GM12891 (cell line): ENCODE measurements around the gene GHR.

Experiments used
- DNase-seq: peaks from one replicate; pipeline ENCODE4 v3.0.0; 2011; ENCODE audit warnings: low spot score; ENCODE audit not compliant: insufficient read length
- FAIRE-seq: peaks from 2 replicates; lab custom pipeline; 2011; peaks lifted over from hg19 to GRCh38; lab: Jason Lieb, UNC
- PAX5 ChIP-seq: IDR thresholded peaks from 2 replicates; pipeline ENCODE4 v1.6.1; 2011; ENCODE audit warnings: low read length, moderate library complexity, mild to moderate bottlenecking; ENCODE audit not compliant: insufficient read depth, severe bottlenecking
- POLR2A ChIP-seq: IDR thresholded peaks from 2 replicates; pipeline ENCODE4 v1.6.1; 2011; ENCODE audit warnings: low read depth, low read length, control low read depth
- POLR2AphosphoS5 ChIP-seq: IDR thresholded peaks from 2 replicates; pipeline ENCODE4 v1.6.1; 2011; ENCODE audit warnings: low read depth, low read length, control low read depth
- POU2F2 ChIP-seq: IDR thresholded peaks from 2 replicates; pipeline ENCODE4 v1.6.1; 2011; ENCODE audit warnings: low read depth, mild to moderate bottlenecking, control low read depth, low read length, moderate library complexity
- SPI1 ChIP-seq: IDR thresholded peaks from 2 replicates; pipeline ENCODE4 v1.6.1; 2011; ENCODE audit warnings: low read depth, low read length, control low read depth
- TAF1 ChIP-seq: IDR thresholded peaks from 2 replicates; pipeline ENCODE4 v1.6.1; 2011; ENCODE audit warnings: low read depth, low read length, control low read depth

GHR gene

GRCh38 chr5:42579320-42579719 lies 156.1 kb downstream of the GHR start:
- DNase-seq = no peak
- no peak for FAIRE-seq
- no peak for TF ChIP-seq SPI1
- TF ChIP-seq POLR2AphosphoS5 = no peak
- TF ChIP-seq POU2F2 = no peak
- no peak for TF ChIP-seq PAX5
- TF ChIP-seq POLR2A = no peak
- TF ChIP-seq TAF1 = no peak

GRCh38 chr5:42581845-42582244 lies 158.6 kb downstream of the GHR start:
- no peak for FAIRE-seq
- DNase-seq = no peak
- TF ChIP-seq SPI1 = no peak
- no peak for TF ChIP-seq POLR2AphosphoS5
- no peak for TF ChIP-seq PAX5
- no peak for TF ChIP-seq TAF1
- TF ChIP-seq POU2F2 = no peak

- no peak for FAIRE-seq
- no peak for DNase-seq
- TF ChIP-seq POU2F2 (no peak), POLR2A (no peak), PAX5 (no peak), TAF1 (no peak), POLR2AphosphoS5 (no peak)
Measured at GRCh38 chr5:42582723-42583122, 159.5 kb downstream of the GHR start.

GRCh38 chr5:42583322-42583721 lies 160.1 kb downstream of the GHR start:
- FAIRE-seq = peak; percentile 77
- DNase-seq = peak; percentile 42
- TF ChIP-seq SPI1 (no peak), PAX5 (no peak), POLR2AphosphoS5 (no peak), POLR2A (no peak), POU2F2 (no peak), TAF1 (no peak)

GRCh38 chr5:42586625-42587024 lies 163.4 kb downstream of the GHR start:
- no peak for FAIRE-seq
- DNase-seq = no peak
- TF ChIP-seq POLR2AphosphoS5 (no peak), TAF1 (no peak), PAX5 (no peak), POLR2A (no peak), POU2F2 (no peak), SPI1 (no peak)

- FAIRE-seq = no peak
- TF ChIP-seq POU2F2 = no peak
- TF ChIP-seq TAF1 = no peak
- TF ChIP-seq PAX5 = no peak
- TF ChIP-seq POLR2A = no peak
- TF ChIP-seq SPI1 = no peak
- no peak for TF ChIP-seq POLR2AphosphoS5
- no peak for DNase-seq
Measured at GRCh38 chr5:42587096-42587723, 164.0 kb downstream of the GHR start.

GRCh38 chr5:42590566-42590965 lies 167.3 kb downstream of the GHR start:
- no peak for FAIRE-seq
- no peak for DNase-seq
- TF ChIP-seq POLR2AphosphoS5 (no peak), TAF1 (no peak), POLR2A (no peak), PAX5 (no peak), SPI1 (no peak), POU2F2 (no peak)

- no peak for TF ChIP-seq TAF1
- no peak for TF ChIP-seq SPI1
- no peak for TF ChIP-seq POLR2A
- no peak for TF ChIP-seq POU2F2
- TF ChIP-seq POLR2AphosphoS5 = no peak
- TF ChIP-seq PAX5 = no peak
- DNase-seq (no peak), FAIRE-seq (no peak)
Measured at GRCh38 chr5:42591015-42591414, 167.8 kb downstream of the GHR start.

- FAIRE-seq = no peak
- DNase-seq = no peak
- no peak for TF ChIP-seq POU2F2
- no peak for TF ChIP-seq PAX5
- no peak for TF ChIP-seq SPI1
- TF ChIP-seq POLR2AphosphoS5 = no peak
- no peak for TF ChIP-seq POLR2A
- TF ChIP-seq TAF1 = no peak
Measured at GRCh38 chr5:42592401-42593140, 169.3 kb downstream of the GHR start.

- DNase-seq = no peak
- TF ChIP-seq PAX5 (no peak), SPI1 (no peak), POLR2AphosphoS5 (no peak), POU2F2 (no peak), TAF1 (no peak), POLR2A (no peak)
- FAIRE-seq = no peak
Measured at GRCh38 chr5:42593591-42593990, 170.4 kb downstream of the GHR start.
